GM18868 (cell line): ENCODE measurements around the gene LIX1L.

Source experiments
- ATAC-seq: cut with Tn5 transposase; IDR thresholded peaks from one replicate; pipeline ENCODE4 v1.9.1; 2021; ENCODE audit warnings: mild to moderate bottlenecking, moderate library complexity; ENCODE audit not compliant: unreplicated experiment

Gene LIX1L

GRCh38 chr1:145985502-145986439 lies 28.0 kb upstream of the LIX1L start:
- ATAC-seq, result no peak

GRCh38 chr1:145985129-145985501 lies 27.3 kb upstream of the LIX1L start:
- no peak for ATAC-seq

GRCh38 chr1:145983960-145984830 lies 26.4 kb upstream of the LIX1L start:
- ATAC-seq, result no peak

- ATAC-seq, result no peak
Measured at GRCh38 chr1:145983206-145983675, 25.4 kb upstream of the LIX1L start.

GRCh38 chr1:145982010-145982723 lies 24.4 kb upstream of the LIX1L start:
- no peak for ATAC-seq

GRCh38 chr1:145980457-145980994 lies 22.7 kb upstream of the LIX1L start:
- no peak for ATAC-seq

GRCh38 chr1:145979746-145980456 lies 22.1 kb upstream of the LIX1L start:
- ATAC-seq, result no peak

GRCh38 chr1:145978854-145979745 lies 21.3 kb upstream of the LIX1L start:
- peak; percentile 90 for ATAC-seq

GRCh38 chr1:145978471-145978853 lies 20.6 kb upstream of the LIX1L start:
- ATAC-seq, result no peak

GRCh38 chr1:145977486-145978470 lies 20.0 kb upstream of the LIX1L start:
- no peak for ATAC-seq

- ATAC-seq, result no peak
Measured at GRCh38 chr1:145977016-145977415, 19.2 kb upstream of the LIX1L start.

- ATAC-seq, result no peak
Measured at GRCh38 chr1:145975216-145975615, 17.4 kb upstream of the LIX1L start.

- no peak for ATAC-seq
Measured at GRCh38 chr1:145974721-145975120, 16.9 kb upstream of the LIX1L start.

- ATAC-seq, result no peak
Measured at GRCh38 chr1:145972580-145972979, 14.8 kb upstream of the LIX1L start.

- no peak for ATAC-seq
Measured at GRCh38 chr1:145967288-145967687, 9.5 kb upstream of the LIX1L start.

- ATAC-seq, result no peak
Measured at GRCh38 chr1:145965119-145965744, 7.4 kb upstream of the LIX1L start.

GRCh38 chr1:145964328-145965118 lies 6.7 kb upstream of the LIX1L start, which contains the start of the genes ANKRD34A and POLR3GL:
ANKRD34A (minus strand) TSS chr1:145964575; CDS start chr1:145961759, 2,816 bp downstream.
POLR3GL (plus strand) TSS chr1:145964690; CDS start chr1:145974866, 10,176 bp downstream.
- ATAC-seq, result peak; percentile 90
